DMS153 treated with DMSO at 0.1 percent for 48 hours (cell line): ENCODE measurements around the gene SHROOM3.
A peak's percentile ranks its signal among the peaks of the same experiment; 100 is the strongest.

Experiments used
- DNase-seq: peaks from one replicate; lab custom pipeline; 2025; ENCODE audit not compliant: unreplicated experiment; lab: John Stamatoyannopoulos, UW

The SHROOM3 gene

GRCh38 chr4:76689145-76689817 lies 254.3 kb downstream of the SHROOM3 start:
- peak; percentile 24 for DNase-seq

- peak; percentile 43 for DNase-seq
Measured at GRCh38 chr4:76690011-76690905, 255.2 kb downstream of the SHROOM3 start.

GRCh38 chr4:76690906-76691275 lies 255.9 kb downstream of the SHROOM3 start:
- peak; percentile 30 for DNase-seq

- DNase-seq: no peak
Measured at GRCh38 chr4:76691807-76692582, 257.0 kb downstream of the SHROOM3 start.

DNA sequence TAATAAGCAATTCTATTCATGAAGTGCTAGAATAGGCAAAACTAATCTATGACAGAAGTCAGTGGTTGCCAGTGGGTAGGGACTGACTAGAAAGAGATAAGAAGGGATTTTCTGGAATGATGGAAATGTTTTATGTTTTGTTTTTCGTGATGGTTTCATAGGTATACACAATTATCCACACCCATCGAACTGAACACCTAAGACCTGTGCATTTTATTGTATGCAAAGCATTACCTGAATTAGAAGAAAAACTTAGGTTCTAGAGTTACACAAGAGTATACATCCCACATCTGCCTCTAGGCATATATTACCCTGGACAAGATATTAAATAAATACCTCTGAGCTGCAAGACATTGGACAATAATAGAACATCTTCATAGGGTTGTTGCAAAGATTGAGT lies 257.7 kb downstream of the SHROOM3 start:
- no peak for DNase-seq

DNA sequence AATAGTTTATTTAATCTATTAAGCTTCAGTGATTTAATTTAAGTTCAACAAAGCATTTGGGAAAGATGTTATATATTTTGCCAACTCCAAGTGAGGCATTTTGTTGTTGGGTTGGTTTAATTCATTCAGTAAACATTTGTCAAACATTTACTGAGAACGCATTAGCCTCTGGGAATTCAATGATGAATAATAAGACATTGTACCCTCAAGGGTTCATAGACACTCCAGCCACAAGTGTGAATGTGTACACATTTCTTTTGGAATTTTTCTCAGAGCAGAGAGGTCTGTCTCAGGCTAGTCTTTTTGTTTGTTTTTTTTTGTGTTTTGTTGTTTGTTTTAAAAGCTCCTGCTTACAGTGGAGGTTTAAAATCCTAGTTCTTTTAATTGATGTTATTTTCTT lies 259.0 kb downstream of the SHROOM3 start:
- no peak for DNase-seq

DNA sequence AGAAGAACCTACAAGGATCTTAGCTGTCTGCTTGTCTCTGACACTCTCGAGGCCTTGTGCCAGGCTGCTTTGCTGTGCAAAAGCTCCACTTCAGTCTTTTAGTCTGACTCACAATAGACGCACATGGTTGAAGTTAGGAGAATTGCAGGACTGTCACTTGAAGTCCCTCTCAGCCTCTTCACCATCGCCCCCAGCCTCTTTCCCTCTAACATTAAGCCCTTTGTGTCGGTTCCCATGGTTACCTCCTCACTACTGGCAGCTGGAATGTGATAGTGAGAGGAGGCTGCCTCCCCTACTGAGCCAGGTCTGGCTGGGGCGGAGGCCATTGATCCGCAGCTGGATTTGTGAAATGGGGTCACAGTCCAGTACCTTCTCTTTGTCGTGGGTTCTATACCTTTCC lies 261.1 kb downstream of the SHROOM3 start:
- no peak for DNase-seq

DNA sequence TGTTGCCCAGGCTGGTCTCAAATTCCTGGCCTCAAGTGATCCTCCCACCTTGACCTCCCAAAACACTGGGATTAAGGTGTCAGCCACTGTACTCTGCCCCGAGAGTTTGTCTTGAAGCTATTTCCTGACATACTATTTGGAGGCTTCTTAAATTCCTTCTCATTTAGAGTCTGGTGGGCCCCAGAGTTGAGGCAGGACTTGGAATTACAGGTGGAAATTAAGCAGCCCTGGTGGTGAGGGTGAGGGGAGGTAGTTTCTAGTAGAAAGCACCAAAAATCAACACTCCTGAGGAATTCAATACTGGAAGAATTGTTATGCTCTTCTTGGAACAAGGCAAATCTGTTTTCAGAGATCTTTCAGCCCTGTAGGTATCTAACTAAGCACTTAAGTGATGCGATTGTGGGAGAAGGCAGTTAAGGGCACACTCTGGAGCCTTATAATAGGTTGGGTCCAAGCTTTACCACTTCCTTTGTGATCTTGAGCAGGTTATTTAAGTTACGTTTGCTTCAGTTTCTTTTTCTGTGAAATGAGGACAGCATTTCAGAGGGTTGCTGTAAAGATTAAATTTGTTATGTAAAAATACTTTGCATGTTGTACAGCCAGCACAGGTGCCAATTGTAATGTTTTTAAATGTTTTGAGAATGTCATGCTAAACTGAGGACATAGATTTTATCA lies 262.2 kb downstream of the SHROOM3 start:
- no peak for DNase-seq

DNA sequence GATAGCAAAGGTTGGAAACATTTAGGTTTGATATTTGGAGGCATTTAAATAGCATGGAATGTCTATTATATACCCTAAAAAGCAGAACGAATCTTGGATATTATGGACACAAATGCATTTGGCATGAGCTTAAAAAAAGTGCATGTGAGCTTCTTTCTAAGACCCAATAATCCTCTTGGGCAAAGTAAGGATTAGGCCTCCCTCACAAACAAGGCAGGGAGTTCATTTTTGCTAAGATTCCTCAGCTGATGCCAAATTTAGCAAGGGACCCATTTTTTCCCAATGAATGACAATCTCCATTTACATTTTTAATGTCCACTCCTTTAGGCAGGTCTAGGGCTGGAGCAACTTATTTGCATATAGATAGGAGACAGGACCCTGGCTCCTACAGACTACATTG lies 263.1 kb downstream of the SHROOM3 start:
- no peak for DNase-seq

DNA sequence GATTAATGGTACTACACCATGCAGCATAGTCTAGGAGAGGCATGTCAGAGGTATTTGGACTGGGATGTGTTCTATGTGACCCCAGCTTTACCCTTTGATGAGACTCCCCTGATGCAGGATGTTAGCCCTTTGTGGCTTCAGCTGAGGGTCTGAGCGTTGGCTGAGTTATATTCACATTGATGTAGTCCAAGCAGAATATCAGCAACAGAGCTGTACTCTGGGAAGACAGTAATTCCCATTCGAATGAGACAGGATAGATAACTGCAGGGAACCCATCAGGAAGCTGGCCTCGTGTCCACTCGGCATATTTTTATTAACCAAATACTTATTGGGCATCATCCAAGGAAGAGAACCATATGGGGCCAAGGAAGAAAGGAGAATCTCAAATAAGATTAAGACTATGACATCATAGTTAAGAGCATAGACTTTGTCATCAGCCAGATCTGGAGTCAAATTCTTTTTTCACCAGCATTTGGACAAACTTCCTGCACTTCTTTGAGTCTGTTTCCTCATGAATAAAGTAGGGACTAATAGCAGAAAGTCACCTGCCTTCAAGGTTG lies 264.8 kb downstream of the SHROOM3 start:
- no peak for DNase-seq

DNA sequence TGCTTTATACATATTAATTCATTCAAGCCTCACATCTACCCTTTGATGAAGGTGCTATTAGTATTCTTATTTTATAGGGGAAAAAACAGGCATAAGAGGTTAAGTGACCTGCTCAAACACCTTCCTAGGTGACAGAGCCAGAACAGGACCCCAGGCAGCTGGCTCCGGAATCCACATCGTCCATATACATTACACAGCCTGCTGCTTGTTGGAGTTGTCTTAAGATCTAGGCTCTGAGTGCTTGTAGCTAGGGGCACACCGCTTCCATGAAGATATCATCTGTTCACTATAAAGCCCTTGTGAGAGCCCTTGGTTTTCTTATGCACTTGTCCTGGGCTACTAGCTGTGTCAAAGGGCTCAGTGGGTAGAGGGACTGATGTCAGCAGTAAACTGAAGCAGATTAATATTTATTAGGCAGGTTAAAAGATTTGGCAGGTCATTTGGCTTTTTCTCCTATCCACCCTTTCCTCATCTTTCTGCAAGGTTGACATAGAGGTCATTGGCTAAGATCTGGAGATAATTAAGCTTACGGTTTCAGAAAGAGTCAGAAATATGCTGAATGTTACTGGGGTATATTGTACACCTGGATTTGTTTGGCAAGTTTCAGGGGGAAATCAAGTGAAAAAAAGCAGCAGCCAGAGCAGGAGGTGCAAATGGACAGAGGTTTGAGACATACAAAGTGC lies 267.6 kb downstream of the SHROOM3 start:
- DNase-seq: no peak

- DNase-seq: no peak
Measured at GRCh38 chr4:76703123-76703490, 268.1 kb downstream of the SHROOM3 start.

GRCh38 chr4:76703676-76704075 lies 268.6 kb downstream of the SHROOM3 start:
- DNase-seq: no peak

- peak; percentile 41 for DNase-seq
Measured at GRCh38 chr4:76704133-76704881, 269.3 kb downstream of the SHROOM3 start.

- no peak for DNase-seq
Measured at GRCh38 chr4:76705472-76705871, 270.4 kb downstream of the SHROOM3 start.

DNA sequence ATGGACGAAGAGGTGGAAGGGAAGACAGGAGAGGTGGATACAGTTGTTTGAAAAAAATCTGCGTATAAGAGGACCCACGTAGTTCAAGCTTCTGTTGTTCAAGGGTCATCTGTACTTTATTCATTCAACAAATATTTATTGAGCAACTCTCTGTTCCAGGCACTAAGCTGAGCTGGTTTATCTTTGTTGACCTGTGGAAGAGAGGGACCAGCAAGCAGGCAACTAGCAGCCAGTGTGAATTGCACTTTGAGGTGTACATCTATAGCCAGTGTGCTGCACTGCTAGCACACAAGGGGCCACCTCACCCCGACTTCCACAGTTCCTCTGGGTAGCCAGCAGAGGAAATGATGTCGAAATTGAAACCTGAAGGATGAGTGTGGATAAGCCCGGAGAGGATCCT lies 271.6 kb downstream of the SHROOM3 start:
- no peak for DNase-seq

DNA sequence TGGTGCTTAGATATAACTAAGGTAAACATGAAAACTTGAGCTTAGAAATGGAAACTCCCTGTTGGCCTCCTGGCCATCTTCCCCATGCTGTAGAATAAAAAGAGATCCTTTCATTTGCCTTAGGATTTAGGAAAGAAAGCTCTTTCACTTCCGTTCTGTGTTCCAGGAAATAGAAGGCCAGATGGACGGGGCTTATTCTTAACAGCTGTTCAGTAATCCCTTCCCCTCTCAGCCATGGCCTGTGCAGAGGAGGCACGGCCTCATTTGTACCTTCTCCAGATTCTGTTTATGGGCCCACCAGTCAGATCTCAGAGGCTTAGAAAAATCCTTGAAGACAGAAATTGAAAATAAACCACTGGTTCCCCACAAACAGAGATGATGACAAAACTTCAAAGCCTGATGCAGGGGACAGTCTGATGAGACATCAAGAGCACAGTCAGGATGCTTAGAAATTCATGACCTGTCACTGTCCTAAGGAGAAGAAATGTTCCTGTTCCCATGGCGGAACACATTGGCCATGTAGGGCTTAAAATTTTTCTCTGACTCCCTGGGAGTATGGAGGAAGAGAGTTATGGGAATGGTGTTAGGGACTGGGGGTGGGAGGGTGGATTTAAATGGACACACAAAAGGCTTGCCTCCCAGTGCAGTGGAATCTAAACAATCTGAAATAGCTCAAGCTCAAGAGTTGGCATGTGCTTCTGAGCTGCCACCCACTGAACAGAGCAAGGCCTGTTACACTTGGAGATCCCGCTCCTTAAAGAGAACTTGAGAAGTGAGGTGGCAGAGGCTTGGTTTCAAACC lies 274.1 kb downstream of the SHROOM3 start:
- no peak for DNase-seq

GRCh38 chr4:76709772-76710090 lies 274.7 kb downstream of the SHROOM3 start:
- DNase-seq: no peak

GRCh38 chr4:76712564-76712963 lies 277.5 kb downstream of the SHROOM3 start:
- DNase-seq: no peak
